ENCODE measurements around the gene ZNF451. TPM values are rescaled to one million over a fixed set of nuclear protein-coding genes. Genes with fewer than 3 reads are reported as not detected.

ZNF451 gene
- total RNA-seq, 1 donor from 2014 or later = 61.0 TPM

DNA sequence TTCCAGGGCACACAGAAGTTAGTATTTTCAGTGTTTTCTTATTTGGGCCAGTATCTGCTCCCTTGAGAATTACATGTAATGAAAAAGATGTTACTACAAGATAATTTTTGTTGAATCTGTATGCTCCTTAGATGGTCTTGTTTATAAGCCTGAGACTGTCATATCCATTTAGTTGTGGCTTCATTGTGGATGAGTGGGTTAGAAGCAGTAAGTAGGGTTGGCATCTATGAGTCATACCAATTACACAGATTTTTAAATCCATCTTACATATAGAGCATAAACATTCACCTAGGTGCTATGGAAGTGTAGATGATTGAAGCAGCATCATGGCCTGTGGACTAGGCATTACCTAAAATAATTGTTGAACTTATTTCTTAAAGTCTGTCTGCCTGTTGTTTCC is 68.7 kb downstream of the ZNF451 start:
- no peak for DNase-seq (ENCODE audit: low read depth, low spot score)
- Mint-ChIP-seq H3K9me3 (no peaks in the 10 kb centered on the region), H3K36me3 (ENCODE audit: low read depth) (peaks cover 12% of the 10 kb centered on the region), H3K4me1 (no peaks in the 10 kb centered on the region), H3K27ac (ENCODE audit: unreplicated experiment) (no peak overlapping the region), H3K4me3 (no peak overlapping the region), H3K27me3 (ENCODE audit: low read depth) (no peaks in the 10 kb centered on the region)
- TF ChIP-seq, protein P1, sequence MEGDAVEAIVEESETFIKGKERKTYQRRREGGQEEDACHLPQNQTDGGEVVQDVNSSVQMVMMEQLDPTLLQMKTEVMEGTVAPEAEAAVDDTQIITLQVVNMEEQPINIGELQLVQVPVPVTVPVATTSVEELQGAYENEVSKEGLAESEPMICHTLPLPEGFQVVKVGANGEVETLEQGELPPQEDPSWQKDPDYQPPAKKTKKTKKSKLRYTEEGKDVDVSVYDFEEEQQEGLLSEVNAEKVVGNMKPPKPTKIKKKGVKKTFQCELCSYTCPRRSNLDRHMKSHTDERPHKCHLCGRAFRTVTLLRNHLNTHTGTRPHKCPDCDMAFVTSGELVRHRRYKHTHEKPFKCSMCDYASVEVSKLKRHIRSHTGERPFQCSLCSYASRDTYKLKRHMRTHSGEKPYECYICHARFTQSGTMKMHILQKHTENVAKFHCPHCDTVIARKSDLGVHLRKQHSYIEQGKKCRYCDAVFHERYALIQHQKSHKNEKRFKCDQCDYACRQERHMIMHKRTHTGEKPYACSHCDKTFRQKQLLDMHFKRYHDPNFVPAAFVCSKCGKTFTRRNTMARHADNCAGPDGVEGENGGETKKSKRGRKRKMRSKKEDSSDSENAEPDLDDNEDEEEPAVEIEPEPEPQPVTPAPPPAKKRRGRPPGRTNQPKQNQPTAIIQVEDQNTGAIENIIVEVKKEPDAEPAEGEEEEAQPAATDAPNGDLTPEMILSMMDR (conservative IDR thresholded peaks at IDR 0.05) = no peak

DNA sequence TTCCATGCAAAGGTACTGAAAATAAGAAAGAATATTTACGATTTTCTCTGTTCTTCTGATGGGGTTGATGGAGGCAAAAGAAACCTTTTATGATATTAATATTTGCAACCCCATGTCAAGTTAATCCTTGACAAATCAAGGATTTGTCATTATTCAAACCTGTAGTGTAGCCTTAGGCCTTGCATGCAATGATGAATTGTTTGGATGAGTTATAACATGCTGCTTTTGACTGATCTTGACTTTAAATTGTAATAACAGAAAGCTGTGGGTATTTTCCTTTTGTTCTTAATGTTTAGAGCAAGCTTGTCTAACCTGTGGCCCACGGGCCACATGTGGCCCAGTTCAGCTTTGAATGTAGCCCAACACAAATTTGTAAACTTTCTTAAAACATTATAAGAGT is 69.1 kb downstream of the ZNF451 start:
- no peak overlapping the region for H3K27ac Mint-ChIP-seq (ENCODE audit: unreplicated experiment)
- peaks cover 4% of the 10 kb centered on the region for H3K9me3 Mint-ChIP-seq
- H3K36me3 Mint-ChIP-seq (ENCODE audit: low read depth) = peaks cover 16% of the 10 kb centered on the region
- DNase-seq (ENCODE audit: low read depth, low spot score) = no peak
- H3K27me3 Mint-ChIP-seq (ENCODE audit: low read depth) = no peaks in the 10 kb centered on the region
- TF ChIP-seq, protein P1 (conservative IDR thresholded peaks at IDR 0.05) = no peak
- no peaks in the 10 kb centered on the region for H3K4me1 Mint-ChIP-seq
- no peak overlapping the region for H3K4me3 Mint-ChIP-seq

DNA sequence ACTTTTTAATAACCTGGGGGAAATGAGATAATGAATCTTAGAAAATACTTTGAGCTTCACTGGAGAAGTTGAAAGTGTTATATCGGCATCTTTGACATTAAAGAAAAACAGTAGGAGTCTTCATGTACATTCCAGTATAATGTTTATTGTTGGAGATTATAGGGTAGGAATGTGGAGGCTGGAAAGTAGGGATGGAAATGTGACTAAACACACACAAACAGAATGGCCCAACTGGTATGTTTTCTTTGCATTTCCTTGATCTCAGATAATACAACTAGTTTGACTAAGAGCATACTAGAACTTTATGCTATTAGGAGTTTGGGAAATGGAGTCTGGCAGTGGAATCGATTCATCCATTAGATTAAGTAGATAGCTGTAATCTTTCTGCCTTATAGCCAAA is 72.0 kb downstream of the ZNF451 start:
- no peak overlapping the region for H3K4me3 Mint-ChIP-seq
- H3K4me1 Mint-ChIP-seq = no peaks in the 10 kb centered on the region
- H3K27ac Mint-ChIP-seq (ENCODE audit: unreplicated experiment) = no peak overlapping the region
- no peak for DNase-seq (ENCODE audit: low read depth, low spot score)
- H3K27me3 Mint-ChIP-seq (ENCODE audit: low read depth) = no peaks in the 10 kb centered on the region
- H3K36me3 Mint-ChIP-seq (ENCODE audit: low read depth) = peaks cover 32% of the 10 kb centered on the region
- TF ChIP-seq, protein P1 (conservative IDR thresholded peaks at IDR 0.05) = no peak
- H3K9me3 Mint-ChIP-seq = peaks cover 14% of the 10 kb centered on the region

DNA sequence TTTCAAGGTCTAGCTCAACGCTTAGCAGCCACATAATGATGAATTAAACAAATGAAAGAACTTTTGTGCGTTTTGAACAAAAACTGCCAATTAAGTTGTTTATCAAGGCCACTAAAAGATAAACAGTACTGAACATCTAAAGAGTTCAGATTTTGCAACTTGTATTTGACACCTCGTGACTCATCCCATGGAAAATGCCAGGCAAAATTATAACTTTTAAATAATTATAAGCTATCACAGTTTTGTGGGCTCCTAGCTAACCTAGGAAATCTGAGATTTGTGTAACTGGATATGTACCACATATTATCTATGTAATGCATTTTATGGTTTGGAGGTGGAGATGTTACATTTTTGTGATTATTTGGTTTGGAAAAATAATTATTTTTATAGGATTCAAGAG is 72.5 kb downstream of the ZNF451 start:
- peaks cover 14% of the 10 kb centered on the region for H3K9me3 Mint-ChIP-seq
- TF ChIP-seq, protein P1 (conservative IDR thresholded peaks at IDR 0.05) = no peak
- H3K27ac Mint-ChIP-seq (ENCODE audit: unreplicated experiment) = no peak overlapping the region
- H3K27me3 Mint-ChIP-seq (ENCODE audit: low read depth) = no peaks in the 10 kb centered on the region
- peaks cover 32% of the 10 kb centered on the region for H3K36me3 Mint-ChIP-seq (ENCODE audit: low read depth)
- no peak overlapping the region for H3K4me3 Mint-ChIP-seq
- no peaks in the 10 kb centered on the region for H3K4me1 Mint-ChIP-seq
- DNase-seq (ENCODE audit: low read depth, low spot score) = no peak

DNA sequence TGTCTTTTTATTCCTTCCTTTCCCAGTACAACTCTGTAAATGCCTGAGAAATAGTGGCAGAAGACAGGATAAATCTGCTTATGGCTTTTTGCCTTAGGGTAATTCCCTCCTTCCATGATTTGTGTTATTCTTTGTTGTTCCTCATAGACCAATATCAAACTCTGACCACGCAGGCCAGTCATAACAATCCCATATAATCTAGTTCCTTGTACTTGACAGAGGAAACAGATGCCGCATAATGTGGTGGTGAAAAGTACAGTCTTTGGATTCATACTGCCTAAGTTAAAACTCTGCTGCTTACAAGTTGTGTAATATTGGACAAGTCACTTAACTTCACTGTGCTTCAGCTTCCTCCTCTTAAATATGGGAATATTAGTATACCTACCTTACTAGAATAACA is 74.0 kb downstream of the ZNF451 start:
- H3K27me3 Mint-ChIP-seq (ENCODE audit: low read depth) = no peaks in the 10 kb centered on the region
- H3K4me1 Mint-ChIP-seq = no peaks in the 10 kb centered on the region
- no peak overlapping the region for H3K4me3 Mint-ChIP-seq
- peaks cover 14% of the 10 kb centered on the region for H3K9me3 Mint-ChIP-seq
- H3K27ac Mint-ChIP-seq (ENCODE audit: unreplicated experiment) = no peak overlapping the region
- TF ChIP-seq, protein P1 (conservative IDR thresholded peaks at IDR 0.05) = no peak
- no peak for DNase-seq (ENCODE audit: low read depth, low spot score)
- H3K36me3 Mint-ChIP-seq (ENCODE audit: low read depth) = peaks cover 32% of the 10 kb centered on the region

DNA sequence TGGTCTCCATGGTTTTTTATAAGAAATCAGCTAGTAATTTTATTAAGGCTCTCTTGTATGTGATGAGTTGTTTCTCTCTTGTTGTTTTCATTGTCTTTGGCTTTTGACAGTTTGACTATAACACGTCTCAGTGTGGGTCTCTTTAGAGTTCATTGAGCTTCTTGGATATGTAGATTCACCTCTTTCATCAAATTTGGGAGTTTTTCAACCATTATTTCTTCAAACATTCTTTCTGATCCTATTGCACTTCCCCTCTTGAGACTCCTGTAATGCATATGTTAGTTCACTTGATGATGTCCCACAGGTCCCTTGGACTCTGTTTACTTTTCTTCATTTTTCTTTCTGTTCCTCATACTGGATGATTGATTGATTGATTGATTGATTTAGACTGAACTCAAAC is 75.1 kb downstream of the ZNF451 start:
- DNase-seq (ENCODE audit: low read depth, low spot score) = no peak
- Mint-ChIP-seq H3K9me3 (peaks cover 14% of the 10 kb centered on the region), H3K27ac (ENCODE audit: unreplicated experiment) (no peak overlapping the region), H3K36me3 (ENCODE audit: low read depth) (peaks cover 32% of the 10 kb centered on the region), H3K4me3 (no peak overlapping the region), H3K4me1 (no peaks in the 10 kb centered on the region), H3K27me3 (ENCODE audit: low read depth) (no peaks in the 10 kb centered on the region)
- TF ChIP-seq, protein P1 (conservative IDR thresholded peaks at IDR 0.05) = no peak

Measured in neural crest cell (in vitro differentiated cells).